Activated T-cell treated with anti-CD3 and anti-CD28 coated beads, Interleukin-2, amount 50 U/mL, for 4 hours (primary cell): ENCODE results near the gene KIF13A. TPM values are rescaled to one million over a fixed set of nuclear protein-coding genes. Genes with fewer than 3 reads are reported as not detected.

Experiments
- ATAC-seq, 2 donors: fragments of 200-7000 bp; cut with Tn5 transposase; one replicate each; pipeline ENCODE4 v1.10.0; 2021
- DNase-seq: peaks from one replicate; pipeline ENCODE4 v3.0.0-alpha.2; 2020
- H3K27me3 Mint-ChIP-seq: one replicate; pipeline ENCODE4 v1.8.0; 2021; ENCODE audit warnings: low read depth, mixed read lengths
- H3K36me3 Mint-ChIP-seq: one replicate; pipeline ENCODE4 v1.8.0; 2022; ENCODE audit warnings: mixed read lengths; ENCODE audit not compliant: insufficient read depth
- H3K4me1 Mint-ChIP-seq: one replicate; pipeline ENCODE4 v1.8.0; 2021; ENCODE audit warnings: low read depth, mixed read lengths
- H3K4me3 Mint-ChIP-seq: one replicate; pipeline ENCODE4 v1.8.0; 2021; ENCODE audit warnings: mild to moderate bottlenecking, moderate library complexity, mixed read lengths
- H3K9me3 Mint-ChIP-seq: one replicate; pipeline ENCODE4 v1.8.0; 2021; ENCODE audit warnings: mixed read lengths
- total RNA-seq, 3 donors: library from RNA; stranded (reverse); gene quantifications; one replicate each; pipeline ENCODE4 v1.2.1, GENCODE V29; 2021

KIF13A gene
- total RNA-seq, 3 donors from 2014 or later: 0.29 to 0.63 (median 0.43) TPM

GRCh38 chr6:17716221-17716620 lies 271.2 kb downstream of the KIF13A start:
- ATAC-seq (no peak), DNase-seq (no peak)
- Mint-ChIP-seq H3K27me3 (no peaks in the 10 kb centered on the region), H3K36me3 (no peaks in the 10 kb centered on the region), H3K4me3 (no peak overlapping the region), H3K4me1 (peaks cover 10% of the 10 kb centered on the region), H3K9me3 (no peaks in the 10 kb centered on the region)

- H3K4me1 Mint-ChIP-seq: peaks cover 10% of the 10 kb centered on the region
- no peaks in the 10 kb centered on the region for H3K36me3 Mint-ChIP-seq
- DNase-seq (no peak), ATAC-seq (peak; percentile 90 to 91)
- no peak overlapping the region for H3K4me3 Mint-ChIP-seq
- H3K9me3 Mint-ChIP-seq: no peaks in the 10 kb centered on the region
- no peaks in the 10 kb centered on the region for H3K27me3 Mint-ChIP-seq
Measured at GRCh38 chr6:17714879-17715851, 272.3 kb downstream of the KIF13A start.

GRCh38 chr6:17714177-17714576 lies 273.3 kb downstream of the KIF13A start:
- Mint-ChIP-seq H3K36me3 (no peaks in the 10 kb centered on the region), H3K9me3 (no peaks in the 10 kb centered on the region), H3K27me3 (no peaks in the 10 kb centered on the region), H3K4me3 (no peak overlapping the region), H3K4me1 (peaks cover 10% of the 10 kb centered on the region)
- DNase-seq (no peak), ATAC-seq (no peak)

GRCh38 chr6:17712576-17712975 lies 274.9 kb downstream of the KIF13A start:
- H3K9me3 Mint-ChIP-seq: no peaks in the 10 kb centered on the region
- H3K27me3 Mint-ChIP-seq: no peaks in the 10 kb centered on the region
- DNase-seq (no peak), ATAC-seq (no peak)
- H3K4me1 Mint-ChIP-seq: peaks cover 11% of the 10 kb centered on the region
- H3K4me3 Mint-ChIP-seq: no peak overlapping the region
- H3K36me3 Mint-ChIP-seq: peaks cover 5% of the 10 kb centered on the region

- Mint-ChIP-seq H3K4me1 (peaks cover 20% of the 10 kb centered on the region), H3K27me3 (no peaks in the 10 kb centered on the region), H3K4me3 (no peak overlapping the region), H3K36me3 (peaks cover 8% of the 10 kb centered on the region), H3K9me3 (no peaks in the 10 kb centered on the region)
- DNase-seq (no peak), ATAC-seq (no peak)
Measured at GRCh38 chr6:17710331-17710730, 277.1 kb downstream of the KIF13A start.

GRCh38 chr6:17709476-17709875 lies 278.0 kb downstream of the KIF13A start:
- ATAC-seq: no peak
- DNase-seq: no peak
- Mint-ChIP-seq H3K27me3 (no peaks in the 10 kb centered on the region), H3K4me3 (no peak overlapping the region), H3K36me3 (peaks cover 8% of the 10 kb centered on the region), H3K4me1 (peaks cover 14% of the 10 kb centered on the region), H3K9me3 (no peaks in the 10 kb centered on the region)

Other genes starting within 250 kb of the KIF13A start
- gene NHLRC1, start 135.0 kb upstream of the KIF13A start, total RNA-seq: under 1 TPM; 0.22 to 0.50 (median 0.28) TPM
- 1 to 10 TPM; 1.4 to 3.8 (median 3.7) TPM for gene TPMT, start 167.4 kb upstream of the KIF13A start, total RNA-seq
- 10 to 100 TPM; 11.0 to 14.3 (median 12.5) TPM for gene KDM1B, start 167.8 kb upstream of the KIF13A start, total RNA-seq